SU-DHL-6 (cell line): ENCODE results near the gene VSX1.

Experiments
- H2AFZ ChIP-seq: fragments of 200-600 bp; sonication (generic); 2 replicates; pipeline ENCODE4 v1.6.1; 2014; ENCODE audit warnings: low read depth, mild to moderate bottlenecking, moderate library complexity, mixed read lengths, antibody characterized with exemption, low read length; ENCODE audit not compliant: severe bottlenecking
- H3F3A ChIP-seq: fragments of 200-600 bp; shearing (Covaris generic); 2 replicates; pipeline ENCODE4 v1.6.0; 2016; ENCODE audit warnings: antibody characterized with exemption, mild to moderate bottlenecking; ENCODE audit not compliant: insufficient read depth
- H3K27ac ChIP-seq: fragments of 200-600 bp; sonication (generic); 2 replicates; pipeline ENCODE4 v1.5.1; 2016; ENCODE audit warnings: low read depth, mild to moderate bottlenecking, low read length, moderate library complexity, mixed read lengths
- H3K27me3 ChIP-seq: fragments of 200-600 bp; sonication (generic), shearing (Covaris generic); 2 replicates; pipeline ENCODE4 v1.6.0; 2014; ENCODE audit warnings: mild to moderate bottlenecking, low read length
- H3K36me3 ChIP-seq: fragments of 200-600 bp; sonication (generic); 2 replicates; pipeline ENCODE4 v1.6.1; 2014; ENCODE audit warnings: mild to moderate bottlenecking, low read length, mixed read lengths
- H3K4me2 ChIP-seq: fragments of 300-600, 200-600 bp; shearing (Covaris generic), sonication (generic); 2 replicates; pipeline ENCODE4 v1.6.0; 2014; ENCODE audit warnings: low read length, low read depth, mild to moderate bottlenecking; ENCODE audit not compliant: poor library complexity, severe bottlenecking
- H3K4me3 ChIP-seq: fragments of 200-600 bp; sonication (generic); 2 replicates; pipeline ENCODE4 v1.5.1; 2014; ENCODE audit warnings: antibody characterized with exemption, low read length, mild to moderate bottlenecking, mixed read lengths; ENCODE audit not compliant: insufficient read depth, poor library complexity, severe bottlenecking
- H3K79me2 ChIP-seq: fragments of 200-600 bp; sonication (generic); 2 replicates; pipeline ENCODE4 v1.6.1; 2014; ENCODE audit warnings: mild to moderate bottlenecking, low read length, moderate library complexity; ENCODE audit not compliant: insufficient read depth
- H3K9ac ChIP-seq: fragments of 200-600 bp; sonication (generic); 2 replicates; pipeline ENCODE4 v1.7.0; 2014; ENCODE audit warnings: mild to moderate bottlenecking, low read length
- H3K9me2 ChIP-seq: fragments of 200-600 bp; sonication (generic); replicated peaks from 2 replicates; pipeline ENCODE4 v1.6.1; 2014; ENCODE audit warnings: low read length; ENCODE audit not compliant: insufficient read depth
- H3K9me3 ChIP-seq: fragments of 200-600 bp; sonication (generic); 2 replicates; pipeline ENCODE4 v1.6.1; 2014; ENCODE audit warnings: low read length, mixed read lengths; ENCODE audit not compliant: insufficient read depth
- H4K20me1 ChIP-seq: fragments of 200-600 bp; sonication (generic); 2 replicates; pipeline ENCODE4 v1.6.1; 2014; ENCODE audit warnings: low read depth, mild to moderate bottlenecking, antibody characterized with exemption, low read length, moderate library complexity, mixed read lengths
- EZH2phosphoT487 ChIP-seq: fragments of 200-600 bp; sonication (generic), shearing (Covaris generic); conservative IDR thresholded peaks from 2 replicates; pipeline ENCODE4 v1.6.1; 2018; ENCODE audit warnings: mild to moderate bottlenecking, antibody characterized with exemption, low read length, moderate library complexity, mixed read lengths
- TF ChIP-seq, protein P1 (sequence below): fragments of 200-600 bp; sonication (generic); IDR thresholded peaks from one replicate; pipeline ENCODE4 v1.5.1; 2017; ENCODE audit warnings: antibody characterized with exemption, mild to moderate bottlenecking, low read length, moderate library complexity; ENCODE audit not compliant: insufficient read depth, poor library complexity, severe bottlenecking

Gene VSX1

DNA sequence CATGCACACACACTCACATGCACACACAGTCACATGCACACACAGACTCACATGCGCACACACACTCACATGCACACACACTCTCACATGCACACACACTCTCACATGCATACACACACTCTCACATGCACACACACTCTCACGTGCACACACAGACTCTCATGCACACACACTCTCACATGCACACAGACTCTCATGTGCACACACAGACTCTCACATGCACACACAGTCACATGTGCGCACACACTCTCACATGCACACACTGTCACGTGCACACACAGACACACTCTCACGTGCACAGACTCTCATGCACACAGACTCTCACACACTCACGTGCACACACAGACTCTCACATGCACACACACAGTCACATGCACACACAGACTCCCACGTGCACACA lies 36.6 kb upstream of the VSX1 start:
- H2AFZ ChIP-seq: no peak overlapping the region
- no peaks in the 10 kb centered on the region for H3K36me3 ChIP-seq
- H3K4me2 ChIP-seq: no peak overlapping the region
- H3F3A ChIP-seq: no peaks in the 10 kb centered on the region
- no peaks in the 10 kb centered on the region for H3K27me3 ChIP-seq
- H3K79me2 ChIP-seq: no peaks in the 10 kb centered on the region
- H3K9me2 ChIP-seq: no peaks in the 10 kb centered on the region
- no peaks in the 10 kb centered on the region for H4K20me1 ChIP-seq
- H3K27ac ChIP-seq: no peak overlapping the region
- no peak overlapping the region for H3K4me3 ChIP-seq
- H3K9me3 ChIP-seq: no peaks in the 10 kb centered on the region
- no peak overlapping the region for H3K9ac ChIP-seq
- TF ChIP-seq EZH2phosphoT487: no peak
- TF ChIP-seq, protein P1, sequence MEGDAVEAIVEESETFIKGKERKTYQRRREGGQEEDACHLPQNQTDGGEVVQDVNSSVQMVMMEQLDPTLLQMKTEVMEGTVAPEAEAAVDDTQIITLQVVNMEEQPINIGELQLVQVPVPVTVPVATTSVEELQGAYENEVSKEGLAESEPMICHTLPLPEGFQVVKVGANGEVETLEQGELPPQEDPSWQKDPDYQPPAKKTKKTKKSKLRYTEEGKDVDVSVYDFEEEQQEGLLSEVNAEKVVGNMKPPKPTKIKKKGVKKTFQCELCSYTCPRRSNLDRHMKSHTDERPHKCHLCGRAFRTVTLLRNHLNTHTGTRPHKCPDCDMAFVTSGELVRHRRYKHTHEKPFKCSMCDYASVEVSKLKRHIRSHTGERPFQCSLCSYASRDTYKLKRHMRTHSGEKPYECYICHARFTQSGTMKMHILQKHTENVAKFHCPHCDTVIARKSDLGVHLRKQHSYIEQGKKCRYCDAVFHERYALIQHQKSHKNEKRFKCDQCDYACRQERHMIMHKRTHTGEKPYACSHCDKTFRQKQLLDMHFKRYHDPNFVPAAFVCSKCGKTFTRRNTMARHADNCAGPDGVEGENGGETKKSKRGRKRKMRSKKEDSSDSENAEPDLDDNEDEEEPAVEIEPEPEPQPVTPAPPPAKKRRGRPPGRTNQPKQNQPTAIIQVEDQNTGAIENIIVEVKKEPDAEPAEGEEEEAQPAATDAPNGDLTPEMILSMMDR: no peak

DNA sequence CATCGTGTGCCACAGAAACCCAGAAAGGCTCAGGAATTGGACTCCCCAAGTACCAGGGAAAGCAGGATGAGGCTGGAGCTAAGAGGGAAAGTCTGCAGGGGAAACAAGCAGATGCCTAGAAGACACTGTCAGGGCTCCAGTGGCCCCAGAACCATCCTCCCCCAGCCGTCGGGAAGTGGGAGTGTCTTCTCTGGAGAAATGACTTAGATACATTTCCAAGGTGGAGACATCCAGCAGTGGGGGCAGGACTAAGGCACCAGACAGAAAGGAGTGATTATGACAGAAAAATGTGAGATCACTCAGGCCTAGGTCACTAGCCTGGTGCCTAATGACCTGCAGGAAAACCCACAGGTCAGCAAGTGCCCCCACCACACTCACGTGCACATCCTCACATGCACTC lies 36.0 kb upstream of the VSX1 start:
- Histone ChIP-seq H4K20me1 (no peaks in the 10 kb centered on the region), H3F3A (no peaks in the 10 kb centered on the region), H3K27ac (no peak overlapping the region), H3K9ac (no peak overlapping the region), H3K27me3 (no peaks in the 10 kb centered on the region), H3K9me3 (no peaks in the 10 kb centered on the region), H3K79me2 (no peaks in the 10 kb centered on the region), H3K4me3 (no peak overlapping the region), H3K4me2 (no peak overlapping the region), H2AFZ (no peak overlapping the region), H3K9me2 (no peaks in the 10 kb centered on the region), H3K36me3 (no peaks in the 10 kb centered on the region)
- TF ChIP-seq, protein P1: no peak
- TF ChIP-seq EZH2phosphoT487: no peak

DNA sequence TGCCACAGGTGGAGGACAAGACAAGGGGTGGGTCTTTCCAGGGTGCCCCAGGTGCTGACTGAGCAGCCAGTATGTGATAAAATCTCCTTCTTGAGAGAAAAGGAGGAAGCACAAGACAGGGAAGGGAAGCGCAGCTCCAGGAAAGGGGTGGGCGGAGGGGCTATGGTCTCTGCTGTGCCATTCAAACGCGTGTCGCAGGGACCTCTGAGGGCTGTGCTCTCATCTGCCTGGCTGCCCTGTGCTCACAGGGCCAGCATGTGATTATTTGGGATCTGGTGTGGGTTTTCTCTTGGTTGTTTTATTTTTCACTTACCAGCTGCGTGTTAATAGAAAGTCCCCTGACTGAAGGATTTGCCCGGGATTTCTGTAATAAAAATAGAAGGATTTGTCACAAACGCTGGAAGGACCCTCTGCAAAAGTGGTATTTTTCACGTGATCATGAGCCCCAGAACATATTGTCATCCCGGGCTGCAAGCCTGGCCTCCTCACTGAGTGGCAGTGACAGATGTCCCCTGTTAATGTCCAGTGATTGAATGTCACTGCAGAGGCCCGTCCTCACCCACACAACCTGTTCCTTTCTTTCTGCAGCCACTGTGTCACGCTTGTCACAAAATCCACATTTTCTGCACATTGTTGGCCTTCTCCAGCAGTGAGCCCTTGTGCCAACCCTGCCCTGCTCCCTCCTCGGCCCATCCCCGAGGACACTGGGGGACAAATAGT lies 35.0 kb upstream of the VSX1 start:
- Histone ChIP-seq H3K9ac (no peak overlapping the region), H2AFZ (no peak overlapping the region), H3K9me2 (no peaks in the 10 kb centered on the region), H3K27me3 (no peaks in the 10 kb centered on the region), H4K20me1 (no peaks in the 10 kb centered on the region), H3K4me3 (no peak overlapping the region), H3F3A (no peaks in the 10 kb centered on the region), H3K9me3 (no peaks in the 10 kb centered on the region), H3K27ac (no peak overlapping the region), H3K79me2 (no peaks in the 10 kb centered on the region), H3K4me2 (no peak overlapping the region), H3K36me3 (no peaks in the 10 kb centered on the region)
- TF ChIP-seq EZH2phosphoT487: no peak
- TF ChIP-seq, protein P1: no peak
